B cell (primary cell): ENCODE data around the gene RAB8A.

Experiments used
- CTCF ChIP-seq: fragments of 200-600 bp; IDR thresholded peaks from one replicate; pipeline ENCODE4 v1.8.0; 2022; ENCODE audit warnings: antibody characterized with exemption, mild to moderate bottlenecking
- EZH2 ChIP-seq: IDR thresholded peaks from 2 replicates; pipeline ENCODE4 v1.6.1; 2012; ENCODE audit warnings: borderline replicate concordance, low read depth, mild to moderate bottlenecking, moderate library complexity, low read length; ENCODE audit not compliant: insufficient read depth, poor library complexity, severe bottlenecking

GRCh38 chr19:16125737-16126495 lies 14.2 kb downstream of the RAB8A start:
- TF ChIP-seq CTCF (no peak), EZH2 (no peak)
